ENCODE measurements around the gene IL11RA. TPM values are rescaled to one million over a fixed set of nuclear protein-coding genes. Genes with fewer than 3 reads are reported as not detected.

IL11RA gene
- total and polyA plus RNA-seq, 10 of the 15 experiments (the other 5 are each of a cell fraction or from before 2014, with no cell fraction given) = 0.32 to 5.8 (median 2.2) TPM

DNA sequence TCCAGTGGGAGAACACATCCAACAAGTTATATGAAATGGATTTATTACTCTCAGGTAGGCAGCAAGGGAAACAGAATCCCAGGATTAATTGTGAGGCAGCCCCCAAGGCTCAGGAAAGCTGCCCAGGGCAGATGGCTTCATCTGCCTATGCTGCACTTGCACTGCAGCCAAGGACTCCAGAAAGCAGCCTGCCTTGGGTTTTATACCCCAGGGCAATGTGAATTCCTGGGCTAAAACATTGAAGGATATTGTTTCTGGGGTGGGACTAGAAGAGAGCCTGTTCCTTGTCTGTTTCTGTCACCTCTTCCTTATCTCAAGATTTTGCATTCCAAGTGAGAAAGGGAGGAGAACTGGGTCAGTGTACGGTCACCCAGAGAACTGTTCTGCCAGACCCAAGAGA is 19.3 kb downstream of the IL11RA start:
- ChIA-PET CTCF (no interaction called here), RAD21 (ENCODE audit: unreplicated experiment) (no interaction called here), POLR2A (no interaction called here), SMC1A (ENCODE audit: uncharacterized antibody, unreplicated experiment) (no interaction called here)
- no peak overlapping the region for H3K27ac ChIP-seq (ENCODE audit: control insufficient read depth, insufficient read depth)
- FAIRE-seq = no peak
- no peak for DNase-seq (ENCODE audit: low read depth, low spot score)
- H3K9ac ChIP-seq (ENCODE audit: control insufficient read depth, insufficient read depth, low read length) = no peak overlapping the region
- H3K9me3 ChIP-seq (replicated peaks; ENCODE audit: control insufficient read depth, insufficient read depth, low read length) = no peaks in the 10 kb centered on the region; the same call in 2 of the 3 replicates
- intact Hi-C loops (cut with micrococcal nuclease; ENCODE audit: unreplicated experiment) (no loop called here), in situ Hi-C loops (cut with MboI) (no loop called here)
- no peak overlapping the region for H3K4me2 ChIP-seq (ENCODE audit: control insufficient read depth, insufficient read depth)
- BruUV-seq (replicated peaks) = no TSS peak
- no peaks in the 10 kb centered on the region for H4K20me1 ChIP-seq (ENCODE audit: control insufficient read depth, insufficient read depth)
- no peak for ATAC-seq
- 58% methylated on average over 1 of the region's 1 CpG for WGBS (ENCODE audit: insufficient coverage, insufficient replicate concordance, low lambda C conversion rate, missing lambda C conversion rate)
- no peaks in the 10 kb centered on the region for H3K4me1 ChIP-seq (ENCODE audit: control insufficient read depth, insufficient read depth, low read length)
- no peak overlapping the region for H2AFZ ChIP-seq (ENCODE audit: control insufficient read depth, low read depth, low read length)
- H3K4me3 ChIP-seq = no peak overlapping the region
- H3K27me3 ChIP-seq (replicated peaks in 1 of 2; ENCODE audit: control insufficient read depth in 2 of 2, insufficient read depth in 2 of 2, low read length in 1 of 2) = no peaks in the 10 kb centered on the region
- no peaks in the 10 kb centered on the region for H3K79me2 ChIP-seq (ENCODE audit: control insufficient read depth, insufficient read depth, low read length)
- no peaks in the 10 kb centered on the region for H3K36me3 ChIP-seq (ENCODE audit: control insufficient read depth in 2 of 2, insufficient read depth in 2 of 2, low read length in 1 of 2)
- TF ChIP-seq NR2C2 (IDR thresholded peaks at IDR 0.05; ENCODE audit: borderline replicate concordance, control insufficient read depth, insufficient read length, low read depth) (no peak), POU2F2 (IDR thresholded peaks at IDR 0.05; ENCODE audit: borderline replicate concordance, low read depth, low read length) (no peak), CHD2 (IDR thresholded peaks at IDR 0.05; ENCODE audit: borderline replicate concordance, low read depth, low read length) (no peak), YY1 (IDR thresholded peaks at IDR 0.05; ENCODE audit: low read depth, low read length) (no peak), RCOR1 (conservative IDR thresholded peaks at IDR 0.05; ENCODE audit: low read depth, low read length) (no peak), BHLHE40 (IDR thresholded peaks at IDR 0.05; ENCODE audit: borderline replicate concordance in 1 of 2, low read depth in 2 of 2, low read length in 1 of 2) (no peak), ZNF24 (IDR thresholded peaks at IDR 0.05) (no peak), POLR2AphosphoS2 (IDR thresholded peaks at IDR 0.05; ENCODE audit: low read depth, low read length) (no peak), SREBF1 (IDR thresholded peaks at IDR 0.05; ENCODE audit: low read length) (no peak), SMARCA5 (IDR thresholded peaks at IDR 0.05) (no peak), EZH2 (IDR thresholded peaks at IDR 0.05; ENCODE audit: borderline replicate concordance, control insufficient read depth, low read depth, low read length) (no peak), ZNF622 (IDR thresholded peaks at IDR 0.05) (no peak), TAF1 (IDR thresholded peaks at IDR 0.05; ENCODE audit: borderline replicate concordance, low read depth, low read length) (no peak), EP300 (IDR thresholded peaks at IDR 0.05; ENCODE audit: borderline replicate concordance in 1 of 2, control insufficient read depth in 1 of 2, low read depth in 2 of 2, low read length in 2 of 2) (no peak)
- TF ChIP-seq, protein P1, sequence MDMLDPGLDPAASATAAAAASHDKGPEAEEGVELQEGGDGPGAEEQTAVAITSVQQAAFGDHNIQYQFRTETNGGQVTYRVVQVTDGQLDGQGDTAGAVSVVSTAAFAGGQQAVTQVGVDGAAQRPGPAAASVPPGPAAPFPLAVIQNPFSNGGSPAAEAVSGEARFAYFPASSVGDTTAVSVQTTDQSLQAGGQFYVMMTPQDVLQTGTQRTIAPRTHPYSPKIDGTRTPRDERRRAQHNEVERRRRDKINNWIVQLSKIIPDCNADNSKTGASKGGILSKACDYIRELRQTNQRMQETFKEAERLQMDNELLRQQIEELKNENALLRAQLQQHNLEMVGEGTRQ (IDR thresholded peaks at IDR 0.05; ENCODE audit: borderline replicate concordance, low read depth, low read length) = no peak
- TF ChIP-seq, protein P2, sequence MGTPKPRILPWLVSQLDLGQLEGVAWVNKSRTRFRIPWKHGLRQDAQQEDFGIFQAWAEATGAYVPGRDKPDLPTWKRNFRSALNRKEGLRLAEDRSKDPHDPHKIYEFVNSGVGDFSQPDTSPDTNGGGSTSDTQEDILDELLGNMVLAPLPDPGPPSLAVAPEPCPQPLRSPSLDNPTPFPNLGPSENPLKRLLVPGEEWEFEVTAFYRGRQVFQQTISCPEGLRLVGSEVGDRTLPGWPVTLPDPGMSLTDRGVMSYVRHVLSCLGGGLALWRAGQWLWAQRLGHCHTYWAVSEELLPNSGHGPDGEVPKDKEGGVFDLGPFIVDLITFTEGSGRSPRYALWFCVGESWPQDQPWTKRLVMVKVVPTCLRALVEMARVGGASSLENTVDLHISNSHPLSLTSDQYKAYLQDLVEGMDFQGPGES (IDR thresholded peaks at IDR 0.05) = no peak
- TF ChIP-seq, protein P3, sequence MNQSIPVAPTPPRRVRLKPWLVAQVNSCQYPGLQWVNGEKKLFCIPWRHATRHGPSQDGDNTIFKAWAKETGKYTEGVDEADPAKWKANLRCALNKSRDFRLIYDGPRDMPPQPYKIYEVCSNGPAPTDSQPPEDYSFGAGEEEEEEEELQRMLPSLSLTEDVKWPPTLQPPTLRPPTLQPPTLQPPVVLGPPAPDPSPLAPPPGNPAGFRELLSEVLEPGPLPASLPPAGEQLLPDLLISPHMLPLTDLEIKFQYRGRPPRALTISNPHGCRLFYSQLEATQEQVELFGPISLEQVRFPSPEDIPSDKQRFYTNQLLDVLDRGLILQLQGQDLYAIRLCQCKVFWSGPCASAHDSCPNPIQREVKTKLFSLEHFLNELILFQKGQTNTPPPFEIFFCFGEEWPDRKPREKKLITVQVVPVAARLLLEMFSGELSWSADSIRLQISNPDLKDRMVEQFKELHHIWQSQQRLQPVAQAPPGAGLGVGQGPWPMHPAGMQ (IDR thresholded peaks at IDR 0.05; ENCODE audit: borderline replicate concordance) = no peak
- TF ChIP-seq, protein P4, sequence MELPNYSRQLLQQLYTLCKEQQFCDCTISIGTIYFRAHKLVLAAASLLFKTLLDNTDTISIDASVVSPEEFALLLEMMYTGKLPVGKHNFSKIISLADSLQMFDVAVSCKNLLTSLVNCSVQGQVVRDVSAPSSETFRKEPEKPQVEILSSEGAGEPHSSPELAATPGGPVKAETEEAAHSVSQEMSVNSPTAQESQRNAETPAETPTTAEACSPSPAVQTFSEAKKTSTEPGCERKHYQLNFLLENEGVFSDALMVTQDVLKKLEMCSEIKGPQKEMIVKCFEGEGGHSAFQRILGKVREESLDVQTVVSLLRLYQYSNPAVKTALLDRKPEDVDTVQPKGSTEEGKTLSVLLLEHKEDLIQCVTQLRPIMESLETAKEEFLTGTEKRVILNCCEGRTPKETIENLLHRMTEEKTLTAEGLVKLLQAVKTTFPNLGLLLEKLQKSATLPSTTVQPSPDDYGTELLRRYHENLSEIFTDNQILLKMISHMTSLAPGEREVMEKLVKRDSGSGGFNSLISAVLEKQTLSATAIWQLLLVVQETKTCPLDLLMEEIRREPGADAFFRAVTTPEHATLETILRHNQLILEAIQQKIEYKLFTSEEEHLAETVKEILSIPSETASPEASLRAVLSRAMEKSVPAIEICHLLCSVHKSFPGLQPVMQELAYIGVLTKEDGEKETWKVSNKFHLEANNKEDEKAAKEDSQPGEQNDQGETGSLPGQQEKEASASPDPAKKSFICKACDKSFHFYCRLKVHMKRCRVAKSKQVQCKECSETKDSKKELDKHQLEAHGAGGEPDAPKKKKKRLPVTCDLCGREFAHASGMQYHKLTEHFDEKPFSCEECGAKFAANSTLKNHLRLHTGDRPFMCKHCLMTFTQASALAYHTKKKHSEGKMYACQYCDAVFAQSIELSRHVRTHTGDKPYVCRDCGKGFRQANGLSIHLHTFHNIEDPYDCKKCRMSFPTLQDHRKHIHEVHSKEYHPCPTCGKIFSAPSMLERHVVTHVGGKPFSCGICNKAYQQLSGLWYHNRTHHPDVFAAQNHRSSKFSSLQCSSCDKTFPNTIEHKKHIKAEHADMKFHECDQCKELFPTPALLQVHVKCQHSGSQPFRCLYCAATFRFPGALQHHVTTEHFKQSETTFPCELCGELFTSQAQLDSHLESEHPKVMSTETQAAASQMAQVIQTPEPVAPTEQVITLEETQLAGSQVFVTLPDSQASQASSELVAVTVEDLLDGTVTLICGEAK (IDR thresholded peaks at IDR 0.05; ENCODE audit: borderline replicate concordance) = no peak
